SK-N-SH treated with all-trans-retinoic acid at 6 μM for 48 hours (cell line): ENCODE data around the gene KDR.
A peak's percentile ranks its signal among the peaks of the same experiment; 100 is the strongest.

Experiments used
- ATAC-seq: fragments of 200-7000 bp; cut with Tn5 transposase; 3 replicates; pipeline ENCODE4 v1.9.1; 2020; ENCODE audit warnings: mild to moderate bottlenecking, moderate library complexity
- BACH2 ChIP-seq: fragments of 250-450 bp; sonication (Bioruptor Pico); IDR thresholded peaks from 2 replicates; pipeline ENCODE4 v1.9.0; 2021; ENCODE audit warnings: mild to moderate bottlenecking, borderline replicate concordance
- CSDC2 ChIP-seq: fragments of 250-450 bp; sonication (Bioruptor Pico); IDR thresholded peaks from 2 replicates; pipeline ENCODE4 v1.5.0; 2020; ENCODE audit warnings: mild to moderate bottlenecking, moderate library complexity
- ESRRG ChIP-seq: fragments of 250-450 bp; sonication (Bioruptor Pico); IDR thresholded peaks from 2 replicates; pipeline ENCODE4 v1.6.1; 2021; ENCODE audit warnings: mild to moderate bottlenecking
- OSR1 ChIP-seq: fragments of 250-450 bp; sonication (Bioruptor Pico); IDR thresholded peaks from 2 replicates; pipeline ENCODE4 v1.8.0; 2022; ENCODE audit warnings: moderate library complexity, mild to moderate bottlenecking, inconsistent platforms
- PPARA ChIP-seq: fragments of 250-450 bp; sonication (Bioruptor Pico); IDR thresholded peaks from 2 replicates; pipeline ENCODE4 v1.5.0; 2020; ENCODE audit warnings: mild to moderate bottlenecking, borderline replicate concordance
- RARB ChIP-seq: fragments of 250-450 bp; sonication (Bioruptor Pico); IDR thresholded peaks from 2 replicates; pipeline ENCODE4 v1.8.0; 2021; ENCODE audit warnings: mild to moderate bottlenecking, moderate library complexity
- SNAI2 ChIP-seq: fragments of 250-450 bp; sonication (Bioruptor Pico); IDR thresholded peaks from 2 replicates; pipeline ENCODE4 v1.5.0; 2020; ENCODE audit warnings: mild to moderate bottlenecking, moderate library complexity
- TCF4 ChIP-seq: fragments of 250-450 bp; sonication (Bioruptor Pico); IDR thresholded peaks from 2 replicates; pipeline ENCODE4 v1.8.0; 2021; ENCODE audit warnings: mild to moderate bottlenecking, moderate library complexity, borderline replicate concordance
- TOX ChIP-seq: fragments of 250-450 bp; sonication (Bioruptor Pico); IDR thresholded peaks from 2 replicates; pipeline ENCODE4 v1.8.0; 2021; ENCODE audit warnings: mild to moderate bottlenecking, moderate library complexity, borderline replicate concordance
- ZFP30 ChIP-seq: fragments of 450-650 bp; formaldehyde crosslinking; IDR thresholded peaks from 2 replicates; pipeline ENCODE4 v1.5.0; 2022; ENCODE audit warnings: mild to moderate bottlenecking, moderate library complexity
- ZNF565 ChIP-seq: fragments of 450-650 bp; formaldehyde crosslinking; conservative IDR thresholded peaks from 2 replicates; pipeline ENCODE4 v1.5.0; 2020; ENCODE audit warnings: low read depth, mild to moderate bottlenecking, moderate library complexity
- ZNF8 ChIP-seq: fragments of 450-650 bp; formaldehyde crosslinking; IDR thresholded peaks from 2 replicates; pipeline ENCODE4 v1.5.0; 2020; ENCODE audit warnings: mild to moderate bottlenecking, moderate library complexity
- TF ChIP-seq, protein P1 (sequence below): fragments of 250-450 bp; sonication (Bioruptor Pico); IDR thresholded peaks from 2 replicates; pipeline ENCODE4 v1.8.0; 2021; ENCODE audit warnings: low read depth, mild to moderate bottlenecking, moderate library complexity, borderline replicate concordance
- TF ChIP-seq, protein P2 (sequence below): fragments of 250-450 bp; sonication (Bioruptor Pico); IDR thresholded peaks from 2 replicates; pipeline ENCODE4 v1.8.0; 2020; ENCODE audit warnings: mild to moderate bottlenecking, moderate library complexity, borderline replicate concordance
- TF ChIP-seq, protein P3 (sequence below): fragments of 250-450 bp; sonication (Bioruptor Pico); IDR thresholded peaks from 2 replicates; pipeline ENCODE4 v1.5.1; 2021; ENCODE audit warnings: mild to moderate bottlenecking, moderate library complexity
- TF ChIP-seq, protein P4 (sequence below): fragments of 250-450 bp; sonication (Bioruptor Pico); IDR thresholded peaks from 2 replicates; pipeline ENCODE4 v1.5.1; 2020; ENCODE audit warnings: low read depth, mild to moderate bottlenecking, moderate library complexity
- TF ChIP-seq, protein P5 (sequence below): fragments of 250-450 bp; sonication (Bioruptor Pico); IDR thresholded peaks from 2 replicates; pipeline ENCODE4 v1.5.0; 2020; ENCODE audit warnings: mild to moderate bottlenecking, moderate library complexity

KDR gene

DNA sequence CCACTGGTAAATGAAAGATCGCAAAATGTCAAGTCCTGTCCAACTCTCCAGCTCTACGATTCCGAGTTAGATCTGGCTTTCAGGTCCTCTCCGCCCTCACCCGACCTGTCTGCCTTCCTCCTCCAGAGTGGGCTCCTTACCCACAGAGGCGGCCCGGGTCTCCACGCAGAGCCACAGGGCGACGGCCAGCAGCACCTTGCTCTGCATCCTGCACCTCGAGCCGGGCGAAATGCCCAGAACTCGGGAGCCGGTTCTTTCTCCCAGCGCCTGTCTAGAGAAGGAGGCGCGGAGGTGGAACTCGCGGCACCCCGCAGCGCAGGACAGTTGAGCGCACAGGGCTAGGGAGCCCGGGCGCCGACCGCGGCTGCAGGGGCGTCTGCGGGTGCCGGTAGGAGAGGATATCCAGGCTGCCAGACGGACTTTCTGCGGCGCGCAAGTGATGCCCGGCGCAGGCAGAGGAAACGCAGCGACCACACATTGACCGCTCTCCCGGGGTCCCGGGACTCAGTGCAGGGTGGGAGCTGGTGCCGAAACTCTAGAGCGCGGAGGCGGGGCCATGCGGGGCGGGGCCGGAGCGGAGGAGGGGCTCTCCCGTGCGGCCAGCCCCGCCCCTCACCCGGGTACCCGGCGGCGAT, at the start of gene KDR:
TSS of gene KDR (minus strand) at position 509 of the 635 bp plus-strand sequence. CDS start at position 207, 302 bp downstream.
- ATAC-seq, result peak; percentile 88

DNA sequence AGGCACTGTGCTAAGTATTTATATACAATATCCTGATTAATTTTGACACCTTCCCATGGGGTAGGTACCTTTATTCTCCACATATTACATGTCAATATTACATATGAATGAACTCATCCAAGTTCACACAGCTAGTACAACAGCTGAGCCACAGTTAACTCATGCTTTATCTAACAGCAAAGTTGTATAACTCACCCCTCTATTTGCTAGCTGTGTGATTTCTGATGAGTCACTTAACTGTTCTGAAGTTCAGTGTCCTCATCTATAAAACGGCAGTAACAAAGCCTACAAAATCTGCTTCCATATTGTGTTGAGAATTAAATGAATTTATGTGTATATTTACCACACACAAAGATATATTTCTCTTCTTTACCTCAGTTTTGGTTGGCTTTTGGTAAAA, 48.2 kb upstream of the KDR start:
- TF ChIP-seq TOX (CRISPR knock-in tag) (no peak), SNAI2 (CRISPR knock-in tag) (no peak), TCF4 (CRISPR knock-in tag) (no peak), PPARA (CRISPR knock-in tag) (no peak), ZNF565 (CRISPR knock-in tag) (no peak), ESRRG (no peak), CSDC2 (CRISPR knock-in tag) (no peak), BACH2 (CRISPR knock-in tag) (no peak), ZNF8 (CRISPR knock-in tag) (no peak)
- TF ChIP-seq, protein P1, sequence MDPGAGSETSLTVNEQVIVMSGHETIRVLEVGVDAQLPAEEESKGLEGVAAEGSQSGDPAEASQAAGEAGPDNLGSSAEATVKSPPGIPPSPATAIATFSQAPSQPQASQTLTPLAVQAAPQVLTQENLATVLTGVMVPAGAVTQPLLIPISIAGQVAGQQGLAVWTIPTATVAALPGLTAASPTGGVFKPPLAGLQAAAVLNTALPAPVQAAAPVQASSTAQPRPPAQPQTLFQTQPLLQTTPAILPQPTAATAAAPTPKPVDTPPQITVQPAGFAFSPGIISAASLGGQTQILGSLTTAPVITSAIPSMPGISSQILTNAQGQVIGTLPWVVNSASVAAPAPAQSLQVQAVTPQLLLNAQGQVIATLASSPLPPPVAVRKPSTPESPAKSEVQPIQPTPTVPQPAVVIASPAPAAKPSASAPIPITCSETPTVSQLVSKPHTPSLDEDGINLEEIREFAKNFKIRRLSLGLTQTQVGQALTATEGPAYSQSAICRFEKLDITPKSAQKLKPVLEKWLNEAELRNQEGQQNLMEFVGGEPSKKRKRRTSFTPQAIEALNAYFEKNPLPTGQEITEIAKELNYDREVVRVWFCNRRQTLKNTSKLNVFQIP, result no peak
- TF ChIP-seq, protein P2, sequence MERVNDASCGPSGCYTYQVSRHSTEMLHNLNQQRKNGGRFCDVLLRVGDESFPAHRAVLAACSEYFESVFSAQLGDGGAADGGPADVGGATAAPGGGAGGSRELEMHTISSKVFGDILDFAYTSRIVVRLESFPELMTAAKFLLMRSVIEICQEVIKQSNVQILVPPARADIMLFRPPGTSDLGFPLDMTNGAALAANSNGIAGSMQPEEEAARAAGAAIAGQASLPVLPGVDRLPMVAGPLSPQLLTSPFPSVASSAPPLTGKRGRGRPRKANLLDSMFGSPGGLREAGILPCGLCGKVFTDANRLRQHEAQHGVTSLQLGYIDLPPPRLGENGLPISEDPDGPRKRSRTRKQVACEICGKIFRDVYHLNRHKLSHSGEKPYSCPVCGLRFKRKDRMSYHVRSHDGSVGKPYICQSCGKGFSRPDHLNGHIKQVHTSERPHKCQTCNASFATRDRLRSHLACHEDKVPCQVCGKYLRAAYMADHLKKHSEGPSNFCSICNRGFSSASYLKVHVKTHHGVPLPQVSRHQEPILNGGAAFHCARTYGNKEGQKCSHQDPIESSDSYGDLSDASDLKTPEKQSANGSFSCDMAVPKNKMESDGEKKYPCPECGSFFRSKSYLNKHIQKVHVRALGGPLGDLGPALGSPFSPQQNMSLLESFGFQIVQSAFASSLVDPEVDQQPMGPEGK (CRISPR knock-in tag), result no peak
- TF ChIP-seq, protein P3, sequence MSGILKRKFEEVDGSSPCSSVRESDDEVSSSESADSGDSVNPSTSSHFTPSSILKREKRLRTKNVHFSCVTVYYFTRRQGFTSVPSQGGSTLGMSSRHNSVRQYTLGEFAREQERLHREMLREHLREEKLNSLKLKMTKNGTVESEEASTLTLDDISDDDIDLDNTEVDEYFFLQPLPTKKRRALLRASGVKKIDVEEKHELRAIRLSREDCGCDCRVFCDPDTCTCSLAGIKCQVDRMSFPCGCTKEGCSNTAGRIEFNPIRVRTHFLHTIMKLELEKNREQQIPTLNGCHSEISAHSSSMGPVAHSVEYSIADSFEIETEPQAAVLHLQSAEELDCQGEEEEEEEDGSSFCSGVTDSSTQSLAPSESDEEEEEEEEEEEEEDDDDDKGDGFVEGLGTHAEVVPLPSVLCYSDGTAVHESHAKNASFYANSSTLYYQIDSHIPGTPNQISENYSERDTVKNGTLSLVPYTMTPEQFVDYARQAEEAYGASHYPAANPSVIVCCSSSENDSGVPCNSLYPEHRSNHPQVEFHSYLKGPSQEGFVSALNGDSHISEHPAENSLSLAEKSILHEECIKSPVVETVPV (CRISPR knock-in tag), result no peak
- TF ChIP-seq, protein P4, sequence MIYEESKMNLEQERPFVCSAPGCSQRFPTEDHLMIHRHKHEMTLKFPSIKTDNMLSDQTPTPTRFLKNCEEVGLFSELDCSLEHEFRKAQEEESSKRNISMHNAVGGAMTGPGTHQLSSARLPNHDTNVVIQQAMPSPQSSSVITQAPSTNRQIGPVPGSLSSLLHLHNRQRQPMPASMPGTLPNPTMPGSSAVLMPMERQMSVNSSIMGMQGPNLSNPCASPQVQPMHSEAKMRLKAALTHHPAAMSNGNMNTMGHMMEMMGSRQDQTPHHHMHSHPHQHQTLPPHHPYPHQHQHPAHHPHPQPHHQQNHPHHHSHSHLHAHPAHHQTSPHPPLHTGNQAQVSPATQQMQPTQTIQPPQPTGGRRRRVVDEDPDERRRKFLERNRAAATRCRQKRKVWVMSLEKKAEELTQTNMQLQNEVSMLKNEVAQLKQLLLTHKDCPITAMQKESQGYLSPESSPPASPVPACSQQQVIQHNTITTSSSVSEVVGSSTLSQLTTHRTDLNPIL (CRISPR knock-in tag), result no peak
- ATAC-seq, result no peak

More for the DNA sequence above, at the start of gene KDR:
- no peak for TF ChIP-seq OSR1
- no peak for TF ChIP-seq CSDC2 (CRISPR knock-in tag)
- TF ChIP-seq, protein P5, sequence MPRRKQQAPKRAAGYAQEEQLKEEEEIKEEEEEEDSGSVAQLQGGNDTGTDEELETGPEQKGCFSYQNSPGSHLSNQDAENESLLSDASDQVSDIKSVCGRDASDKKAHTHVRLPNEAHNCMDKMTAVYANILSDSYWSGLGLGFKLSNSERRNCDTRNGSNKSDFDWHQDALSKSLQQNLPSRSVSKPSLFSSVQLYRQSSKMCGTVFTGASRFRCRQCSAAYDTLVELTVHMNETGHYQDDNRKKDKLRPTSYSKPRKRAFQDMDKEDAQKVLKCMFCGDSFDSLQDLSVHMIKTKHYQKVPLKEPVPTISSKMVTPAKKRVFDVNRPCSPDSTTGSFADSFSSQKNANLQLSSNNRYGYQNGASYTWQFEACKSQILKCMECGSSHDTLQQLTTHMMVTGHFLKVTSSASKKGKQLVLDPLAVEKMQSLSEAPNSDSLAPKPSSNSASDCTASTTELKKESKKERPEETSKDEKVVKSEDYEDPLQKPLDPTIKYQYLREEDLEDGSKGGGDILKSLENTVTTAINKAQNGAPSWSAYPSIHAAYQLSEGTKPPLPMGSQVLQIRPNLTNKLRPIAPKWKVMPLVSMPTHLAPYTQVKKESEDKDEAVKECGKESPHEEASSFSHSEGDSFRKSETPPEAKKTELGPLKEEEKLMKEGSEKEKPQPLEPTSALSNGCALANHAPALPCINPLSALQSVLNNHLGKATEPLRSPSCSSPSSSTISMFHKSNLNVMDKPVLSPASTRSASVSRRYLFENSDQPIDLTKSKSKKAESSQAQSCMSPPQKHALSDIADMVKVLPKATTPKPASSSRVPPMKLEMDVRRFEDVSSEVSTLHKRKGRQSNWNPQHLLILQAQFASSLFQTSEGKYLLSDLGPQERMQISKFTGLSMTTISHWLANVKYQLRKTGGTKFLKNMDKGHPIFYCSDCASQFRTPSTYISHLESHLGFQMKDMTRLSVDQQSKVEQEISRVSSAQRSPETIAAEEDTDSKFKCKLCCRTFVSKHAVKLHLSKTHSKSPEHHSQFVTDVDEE (CRISPR knock-in tag), result no peak
- TF ChIP-seq ESRRG, result no peak
- no peak for TF ChIP-seq ZFP30
- TF ChIP-seq, protein P2 (CRISPR knock-in tag), result no peak
- TF ChIP-seq, protein P3 (CRISPR knock-in tag), result no peak
- TF ChIP-seq, protein P1, result no peak
- no peak for TF ChIP-seq PPARA (CRISPR knock-in tag)
- TF ChIP-seq ZNF565 (CRISPR knock-in tag), result no peak
- no peak for TF ChIP-seq RARB (CRISPR knock-in tag)
